Peyer's patch (tissue), 4 donors: ENCODE results near the gene KCNK1.
"Not testable (repeated sequence)": the region's sequence is repeated elsewhere in the genome, so short reads cannot be mapped to it uniquely, and the experiment has no call there.

Experiments used
- POLR2A ChIP-seq, 2 donors: fragments of 450-650 bp; IDR thresholded peaks; one replicate each; pipeline ENCODE4 v1.5.1; 2017; ENCODE audit warnings: antibody characterized with exemption in 2 of 2, mild to moderate bottlenecking in 2 of 2, moderate library complexity in 2 of 2
- TF ChIP-seq, protein P1 (sequence below), 6 experiments: fragments of 450-650 bp in 4 of 6; fragments of 200-600 bp in 2 of 6; sonication (generic) in 1 of 6; IDR thresholded peaks; one replicate each; pipeline ENCODE4 v1.5.1; 2017 to 2019; ENCODE audit warnings: antibody characterized with exemption in 6 of 6, mild to moderate bottlenecking in 3 of 6, moderate library complexity in 1 of 6

DNA sequence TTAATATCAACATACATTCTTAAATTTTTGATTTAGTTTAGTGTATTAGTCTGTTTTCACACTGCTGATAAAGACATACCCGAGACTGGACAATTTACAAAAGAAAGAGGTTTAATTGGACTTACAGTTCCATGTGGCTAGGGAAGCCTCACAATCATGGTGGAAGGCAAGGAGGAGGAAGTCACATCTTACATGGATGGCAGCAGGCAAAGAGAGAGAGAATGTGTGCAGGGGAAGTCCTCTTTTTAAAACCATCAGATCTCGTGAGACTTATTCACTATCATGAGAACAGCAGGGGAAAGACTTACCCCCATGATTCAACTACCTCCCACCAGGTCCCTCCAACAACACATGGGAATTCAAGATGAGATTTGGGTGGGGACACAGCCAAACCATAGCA is 56.5 kb downstream of the KCNK1 start:
- TF ChIP-seq, protein P1, sequence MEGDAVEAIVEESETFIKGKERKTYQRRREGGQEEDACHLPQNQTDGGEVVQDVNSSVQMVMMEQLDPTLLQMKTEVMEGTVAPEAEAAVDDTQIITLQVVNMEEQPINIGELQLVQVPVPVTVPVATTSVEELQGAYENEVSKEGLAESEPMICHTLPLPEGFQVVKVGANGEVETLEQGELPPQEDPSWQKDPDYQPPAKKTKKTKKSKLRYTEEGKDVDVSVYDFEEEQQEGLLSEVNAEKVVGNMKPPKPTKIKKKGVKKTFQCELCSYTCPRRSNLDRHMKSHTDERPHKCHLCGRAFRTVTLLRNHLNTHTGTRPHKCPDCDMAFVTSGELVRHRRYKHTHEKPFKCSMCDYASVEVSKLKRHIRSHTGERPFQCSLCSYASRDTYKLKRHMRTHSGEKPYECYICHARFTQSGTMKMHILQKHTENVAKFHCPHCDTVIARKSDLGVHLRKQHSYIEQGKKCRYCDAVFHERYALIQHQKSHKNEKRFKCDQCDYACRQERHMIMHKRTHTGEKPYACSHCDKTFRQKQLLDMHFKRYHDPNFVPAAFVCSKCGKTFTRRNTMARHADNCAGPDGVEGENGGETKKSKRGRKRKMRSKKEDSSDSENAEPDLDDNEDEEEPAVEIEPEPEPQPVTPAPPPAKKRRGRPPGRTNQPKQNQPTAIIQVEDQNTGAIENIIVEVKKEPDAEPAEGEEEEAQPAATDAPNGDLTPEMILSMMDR (IDR thresholded peaks at IDR 0.05) = not testable (repeated sequence)
- not testable (repeated sequence) for TF ChIP-seq POLR2A (IDR thresholded peaks at IDR 0.05)
